Measurements from ENCODE around the gene MECP2.

Gene MECP2

GRCh38 chrX:153991013-153991580, 106.4 kb downstream of the MECP2 start:
- DNase-seq (ENCODE audit: extremely low spot score), result no peak
- ChIA-PET CTCF (no interaction called here), POLR2A (no interaction called here)
- TF ChIP-seq, protein P1, sequence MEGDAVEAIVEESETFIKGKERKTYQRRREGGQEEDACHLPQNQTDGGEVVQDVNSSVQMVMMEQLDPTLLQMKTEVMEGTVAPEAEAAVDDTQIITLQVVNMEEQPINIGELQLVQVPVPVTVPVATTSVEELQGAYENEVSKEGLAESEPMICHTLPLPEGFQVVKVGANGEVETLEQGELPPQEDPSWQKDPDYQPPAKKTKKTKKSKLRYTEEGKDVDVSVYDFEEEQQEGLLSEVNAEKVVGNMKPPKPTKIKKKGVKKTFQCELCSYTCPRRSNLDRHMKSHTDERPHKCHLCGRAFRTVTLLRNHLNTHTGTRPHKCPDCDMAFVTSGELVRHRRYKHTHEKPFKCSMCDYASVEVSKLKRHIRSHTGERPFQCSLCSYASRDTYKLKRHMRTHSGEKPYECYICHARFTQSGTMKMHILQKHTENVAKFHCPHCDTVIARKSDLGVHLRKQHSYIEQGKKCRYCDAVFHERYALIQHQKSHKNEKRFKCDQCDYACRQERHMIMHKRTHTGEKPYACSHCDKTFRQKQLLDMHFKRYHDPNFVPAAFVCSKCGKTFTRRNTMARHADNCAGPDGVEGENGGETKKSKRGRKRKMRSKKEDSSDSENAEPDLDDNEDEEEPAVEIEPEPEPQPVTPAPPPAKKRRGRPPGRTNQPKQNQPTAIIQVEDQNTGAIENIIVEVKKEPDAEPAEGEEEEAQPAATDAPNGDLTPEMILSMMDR (IDR thresholded peaks at IDR 0.05; ENCODE audit: control extremely low read depth, extremely low read depth, low read depth, missing control alignments), result no peak

DNA sequence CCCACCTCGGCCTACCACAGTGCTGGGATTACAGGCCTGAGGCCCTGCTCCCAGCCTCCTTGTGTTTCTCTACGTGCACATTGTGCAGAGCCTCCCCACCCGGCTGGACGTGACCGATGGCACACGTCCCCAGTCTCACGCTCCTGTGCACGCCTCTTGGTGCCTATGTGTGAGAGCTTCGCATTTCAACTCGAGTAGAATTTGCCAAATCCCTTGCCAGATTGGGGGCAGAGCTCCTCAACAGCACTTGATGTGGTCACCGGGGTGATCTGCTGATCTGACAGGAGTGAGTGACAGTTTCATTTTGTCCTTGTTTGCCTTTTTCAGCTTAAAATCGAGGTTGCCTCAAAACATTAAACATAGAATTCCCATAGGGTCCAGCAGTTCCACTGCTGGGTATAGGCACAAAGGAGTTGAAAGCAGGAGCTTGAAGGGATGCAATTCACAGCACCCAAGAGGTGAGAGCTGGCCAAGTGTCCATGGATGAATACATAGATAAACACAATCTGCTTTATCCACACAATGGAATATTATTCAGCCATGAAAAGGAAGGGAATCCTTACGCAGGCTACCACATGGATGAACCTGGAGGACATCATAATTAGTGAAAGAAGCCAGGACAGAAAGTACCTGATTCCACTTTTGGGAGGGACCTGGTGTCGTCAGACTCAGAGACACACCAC, 107.4 kb downstream of the MECP2 start:
- CTCF ChIA-PET, result interaction anchor here (1.6 kb wide), 1 partner anchor 23 kb away, joined by 5 read pairs; no protein-coding TSS in a partner anchor
- TF ChIP-seq, protein P1 (IDR thresholded peaks at IDR 0.05; ENCODE audit: control extremely low read depth, extremely low read depth, low read depth, missing control alignments), result no peak
- POLR2A ChIA-PET, result interaction anchor here (0.5 kb wide), 1 partner anchor 94 kb away, joined by 7 read pairs; no protein-coding TSS in a partner anchor
- DNase-seq (ENCODE audit: extremely low spot score), result no peak

- TF ChIP-seq, protein P1 (IDR thresholded peaks at IDR 0.05; ENCODE audit: control extremely low read depth, extremely low read depth, low read depth, missing control alignments), result no peak
- ChIA-PET POLR2A (no interaction called here), CTCF (no interaction called here)
- no peak for DNase-seq (ENCODE audit: extremely low spot score)
These were observed 109.0 kb downstream of the MECP2 start for GRCh38 chrX:153988493-153988892.

- POLR2A ChIA-PET, result no interaction called here
- CTCF ChIA-PET, result interaction anchor here (3.8 kb wide), 1 partner anchor 29 kb away, joined by 13 read pairs; no protein-coding TSS in a partner anchor
These were observed 113.0 kb downstream of the MECP2 start for GRCh38 chrX:153984351-153985178.

GRCh38 chrX:153983321-153983801, 114.2 kb downstream of the MECP2 start:
- no peak for DNase-seq (ENCODE audit: extremely low spot score)
- POLR2A ChIA-PET, result no interaction called here
- TF ChIP-seq, protein P1 (IDR thresholded peaks at IDR 0.05; ENCODE audit: control extremely low read depth, extremely low read depth, low read depth, missing control alignments), result no peak
- CTCF ChIA-PET, result no interaction called here

More at GRCh38 chrX:153984351-153985178, 113.0 kb downstream of the MECP2 start:
- peak; percentile 67 for DNase-seq (ENCODE audit: extremely low spot score)
- TF ChIP-seq, protein P1 (IDR thresholded peaks at IDR 0.05; ENCODE audit: control extremely low read depth, extremely low read depth, low read depth, missing control alignments), result no peak

- POLR2A ChIA-PET, result no interaction called here
- TF ChIP-seq, protein P1 (IDR thresholded peaks at IDR 0.05; ENCODE audit: control extremely low read depth, extremely low read depth, low read depth, missing control alignments), result no peak
These were observed 115.6 kb downstream of the MECP2 start for GRCh38 chrX:153981771-153982533.

More at GRCh38 chrX:153981771-153982533, 115.6 kb downstream of the MECP2 start:
- DNase-seq (ENCODE audit: extremely low spot score), result no peak
- CTCF ChIA-PET, result interaction anchor here (2.8 kb wide), 1 partner anchor 31 kb away, joined by 10 read pairs; no protein-coding TSS in a partner anchor
